ENCODE data around the gene ZC3H10.
A peak's percentile ranks its signal among the peaks of the same experiment; 100 is the strongest.
"Not testable (repeated sequence)": the region's sequence is repeated elsewhere in the genome, so short reads cannot be mapped to it uniquely, and the experiment has no call there.

The ZC3H10 gene

GRCh38 chr12:56154818-56155217 is 36.8 kb downstream of the ZC3H10 start:
- no peak for DNase-seq (ENCODE audit: low spot score)

GRCh38 chr12:56155256-56155845 is 37.3 kb downstream of the ZC3H10 start:
- no peak for DNase-seq (ENCODE audit: low spot score)

- DNase-seq (ENCODE audit: low spot score), result not testable (repeated sequence)
Measured at GRCh38 chr12:56156464-56157200, 38.6 kb downstream of the ZC3H10 start.

- DNase-seq (ENCODE audit: low spot score), result peak; percentile 87
Measured at GRCh38 chr12:56157201-56158028, 39.3 kb downstream of the ZC3H10 start.

- DNase-seq (ENCODE audit: low spot score), result peak; percentile 98
Measured at GRCh38 chr12:56158029-56158925, 40.2 kb downstream of the ZC3H10 start, which contains the start of gene MYL6. Gene MYL6, plus strand, starts transcription at chr12:56158359. Its CDS starts 43 bp downstream, at chr12:56158402.

GRCh38 chr12:56158926-56159461 is 40.9 kb downstream of the ZC3H10 start:
- peak; percentile 55 for DNase-seq (ENCODE audit: low spot score)

- DNase-seq (ENCODE audit: low spot score), result no peak
Measured at GRCh38 chr12:56159482-56160192, 41.6 kb downstream of the ZC3H10 start.

- DNase-seq (ENCODE audit: low spot score), result peak; percentile 38
Measured at GRCh38 chr12:56160193-56160763, 42.2 kb downstream of the ZC3H10 start.

- no peak for DNase-seq (ENCODE audit: low spot score)
Measured at GRCh38 chr12:56160894-56161689, 43.0 kb downstream of the ZC3H10 start.

GRCh38 chr12:56161690-56162351 is 43.8 kb downstream of the ZC3H10 start:
- DNase-seq (ENCODE audit: low spot score), result no peak

- DNase-seq (ENCODE audit: low spot score), result no peak
Measured at GRCh38 chr12:56162468-56163290, 44.6 kb downstream of the ZC3H10 start.

GRCh38 chr12:56163533-56164344 is 45.7 kb downstream of the ZC3H10 start:
- no peak for DNase-seq (ENCODE audit: low spot score)

GRCh38 chr12:56164345-56164729 is 46.3 kb downstream of the ZC3H10 start:
- DNase-seq (ENCODE audit: low spot score), result no peak

GRCh38 chr12:56165369-56165768 is 47.3 kb downstream of the ZC3H10 start:
- DNase-seq (ENCODE audit: low spot score), result no peak

- DNase-seq (ENCODE audit: low spot score), result no peak
Measured at GRCh38 chr12:56169229-56169759, 51.2 kb downstream of the ZC3H10 start.

GRCh38 chr12:56172839-56173238 is 54.8 kb downstream of the ZC3H10 start:
- DNase-seq (ENCODE audit: low spot score), result no peak

All from NAMALWA (cell line).